Activated CD4-positive, alpha-beta memory T cell treated with anti-CD3 and anti-CD28 coated beads for 36 hours (primary cell): ENCODE measurements around the gene INPP5E. TPM values are rescaled to one million over a fixed set of nuclear protein-coding genes. Genes with fewer than 3 reads are reported as not detected.

Source experiments
- CTCF ChIA-PET: fragments of 350-600 bp; sonication (Branson Sonifier 250); formaldehyde crosslinking; loops from one replicate; lab custom pipeline; 2021; ENCODE audit warnings: antibody characterized with exemption, inconsistent platforms; lab: Charles Lee
- POLR2A ChIA-PET: fragments of 350-600 bp; sonication (Branson Sonifier 250); formaldehyde crosslinking; loops from one replicate; lab custom pipeline; 2021; ENCODE audit warnings: antibody characterized with exemption; lab: Charles Lee
- DNase-seq: peaks from one replicate; pipeline ENCODE4 v3.0.0-alpha.2; 2020
- H3K27ac Mint-ChIP-seq: one replicate; pipeline ENCODE4 v1.8.0; 2021; ENCODE audit warnings: mixed read lengths
- H3K27me3 Mint-ChIP-seq: one replicate; pipeline ENCODE4 v1.8.0; 2021; ENCODE audit warnings: mixed read lengths
- H3K36me3 Mint-ChIP-seq: one replicate; pipeline ENCODE4 v1.8.0; 2021; ENCODE audit warnings: mixed read lengths
- H3K4me1 Mint-ChIP-seq: one replicate; pipeline ENCODE4 v1.8.0; 2021; ENCODE audit warnings: low read depth, mixed read lengths
- H3K4me3 Mint-ChIP-seq: one replicate; pipeline ENCODE4 v1.8.0; 2021; ENCODE audit warnings: mild to moderate bottlenecking, mixed read lengths
- H3K9me3 Mint-ChIP-seq: one replicate; pipeline ENCODE4 v1.8.0; 2021; ENCODE audit warnings: mixed read lengths
- intact Hi-C: fragments of 100-400 bp; cut with micrococcal nuclease; formaldehyde crosslinking; loops from one replicate; pipeline ENCODE4 v1.15.1; 2023
- total RNA-seq, 2 experiments: library from RNA; stranded (reverse); gene quantifications; one replicate each; pipeline ENCODE4 v1.2.3, GENCODE V29; 2021

INPP5E gene
- total RNA-seq, 2 experiments from 2014 or later, result 18.8 to 21.3 TPM

DNA sequence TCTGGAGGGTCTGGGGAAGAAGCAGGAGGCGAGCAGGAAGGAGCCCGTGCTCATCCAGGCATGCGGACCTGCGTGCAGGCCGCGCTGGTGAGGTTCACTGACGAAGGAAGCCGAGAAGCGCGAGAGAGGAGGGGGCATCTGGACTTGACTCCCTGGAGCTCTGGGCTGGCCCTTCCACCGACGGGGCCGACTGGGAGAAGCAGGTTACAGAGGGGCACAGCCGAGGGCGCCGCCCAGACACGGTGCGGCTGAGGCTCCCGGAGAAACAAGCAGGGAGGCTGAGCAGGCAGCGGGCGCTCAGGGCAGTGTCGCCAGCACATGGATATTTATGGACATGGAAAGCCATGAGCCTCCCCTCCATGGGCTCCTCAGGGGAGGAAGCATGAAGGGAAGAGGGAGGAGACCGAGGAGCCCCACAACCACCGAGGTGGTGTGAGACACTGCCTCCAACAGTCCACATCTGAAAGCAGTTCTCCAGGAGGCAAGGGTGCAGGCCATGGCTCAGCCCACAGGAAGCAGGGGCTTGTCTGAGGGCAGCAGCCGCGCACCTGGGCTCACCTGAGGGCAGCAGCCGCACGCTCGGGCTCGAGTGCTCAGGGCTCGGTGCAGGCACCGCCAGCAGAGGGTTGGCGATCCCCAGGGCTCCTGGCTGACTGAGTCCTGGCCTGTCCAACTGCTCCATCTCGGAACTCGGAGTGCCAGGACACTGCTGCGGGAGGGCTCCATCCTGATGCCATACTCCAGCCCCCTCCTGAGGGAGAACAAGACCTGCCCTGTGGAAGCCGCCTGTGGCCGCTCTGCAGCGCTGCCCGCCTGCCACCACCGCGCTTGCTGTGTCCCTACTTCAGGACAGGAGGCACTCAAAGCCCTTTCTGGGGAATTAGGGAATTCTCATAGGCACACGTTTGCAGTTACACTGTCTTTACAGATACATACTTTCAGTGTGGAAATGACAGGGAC lies 15.7 kb upstream of the INPP5E start:
- CTCF ChIA-PET, result no interaction called here
- intact Hi-C loops, result no loop called here

GRCh38 chr9:136454026-136454796 lies 14.6 kb upstream of the INPP5E start:
- CTCF ChIA-PET, result interaction anchor here (1.2 kb wide), 1 partner anchor 34 kb away, joined by 3 read pairs; no protein-coding TSS in a partner anchor
- H3K36me3 Mint-ChIP-seq, result peaks cover 54% of the 10 kb centered on the region

More for the DNA sequence above, 15.7 kb upstream of the INPP5E start:
- H3K36me3 Mint-ChIP-seq, result peaks cover 60% of the 10 kb centered on the region
- no peak for DNase-seq
- no peaks in the 10 kb centered on the region for H3K27me3 Mint-ChIP-seq
- H3K9me3 Mint-ChIP-seq, result no peaks in the 10 kb centered on the region
- H3K4me3 Mint-ChIP-seq, result no peak overlapping the region
- no peaks in the 10 kb centered on the region for H3K4me1 Mint-ChIP-seq
- POLR2A ChIA-PET, result interaction anchor here (0.7 kb wide), 1 partner anchor 42 kb away, joined by 3 read pairs; no protein-coding TSS in a partner anchor
- no peak overlapping the region for H3K27ac Mint-ChIP-seq

DNA sequence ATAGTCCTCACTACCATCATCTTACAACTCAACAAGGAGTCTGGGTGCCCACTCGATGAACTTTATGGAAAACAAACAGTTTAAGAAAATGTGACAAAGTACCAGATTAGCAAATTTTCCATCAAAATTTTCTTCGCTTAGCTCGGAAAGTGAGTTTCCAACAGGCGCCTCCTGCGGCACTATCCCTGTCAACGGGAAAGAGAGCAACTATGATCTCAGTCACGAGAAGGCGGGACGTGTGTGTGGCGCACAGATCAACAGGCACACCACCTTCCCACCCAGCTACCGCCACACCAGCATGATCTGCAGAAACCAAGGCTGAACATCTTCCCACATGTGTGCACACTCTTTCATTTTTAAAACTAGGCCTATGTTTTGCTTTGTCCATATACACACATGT lies 13.7 kb upstream of the INPP5E start:
- Mint-ChIP-seq H3K27ac (no peak overlapping the region), H3K9me3 (no peaks in the 10 kb centered on the region), H3K4me1 (no peaks in the 10 kb centered on the region), H3K4me3 (no peak overlapping the region), H3K27me3 (no peaks in the 10 kb centered on the region), H3K36me3 (peaks cover 50% of the 10 kb centered on the region)
- intact Hi-C loops, result no loop called here
- ChIA-PET CTCF (interaction anchor here (1.2 kb wide), 1 partner anchor 34 kb away, joined by 3 read pairs; no protein-coding TSS in a partner anchor), POLR2A (interaction anchor here (0.7 kb wide), 1 partner anchor 14 kb away, joined by 3 read pairs; no protein-coding TSS in a partner anchor)
- no peak for DNase-seq

More at GRCh38 chr9:136454026-136454796, 14.6 kb upstream of the INPP5E start:
- intact Hi-C loops, result no loop called here
- DNase-seq, result no peak
- no peak overlapping the region for H3K27ac Mint-ChIP-seq
- no peak overlapping the region for H3K4me3 Mint-ChIP-seq
- H3K27me3 Mint-ChIP-seq, result no peaks in the 10 kb centered on the region
- POLR2A ChIA-PET, result interaction anchor here (0.7 kb wide), 1 partner anchor 41 kb away, joined by 3 read pairs; no protein-coding TSS in a partner anchor
- no peaks in the 10 kb centered on the region for H3K4me1 Mint-ChIP-seq
- H3K9me3 Mint-ChIP-seq, result no peaks in the 10 kb centered on the region

- DNase-seq, result no peak
- ChIA-PET POLR2A (no interaction called here), CTCF (no interaction called here)
- H3K36me3 Mint-ChIP-seq, result peaks cover 55% of the 10 kb centered on the region
- H3K27me3 Mint-ChIP-seq, result no peaks in the 10 kb centered on the region
- H3K9me3 Mint-ChIP-seq, result no peaks in the 10 kb centered on the region
- no peaks in the 10 kb centered on the region for H3K4me1 Mint-ChIP-seq
- H3K27ac Mint-ChIP-seq, result no peak overlapping the region
- H3K4me3 Mint-ChIP-seq, result no peak overlapping the region
- intact Hi-C loops, result no loop called here
Observed at GRCh38 chr9:136451221-136451877, 11.7 kb upstream of the INPP5E start.

- Mint-ChIP-seq H3K4me1 (no peaks in the 10 kb centered on the region), H3K4me3 (no peak overlapping the region), H3K9me3 (no peaks in the 10 kb centered on the region), H3K36me3 (peaks cover 44% of the 10 kb centered on the region), H3K27ac (no peak overlapping the region), H3K27me3 (no peaks in the 10 kb centered on the region)
- DNase-seq, result no peak
- ChIA-PET CTCF (no interaction called here), POLR2A (no interaction called here)
- intact Hi-C loops, result no loop called here
Observed at GRCh38 chr9:136448655-136449054, 9.0 kb upstream of the INPP5E start.

- Mint-ChIP-seq H3K4me3 (no peak overlapping the region), H3K27me3 (no peaks in the 10 kb centered on the region), H3K4me1 (no peaks in the 10 kb centered on the region), H3K9me3 (no peaks in the 10 kb centered on the region), H3K27ac (no peak overlapping the region), H3K36me3 (peaks cover 44% of the 10 kb centered on the region)
- no peak for DNase-seq
- intact Hi-C loops, result no loop called here
- POLR2A ChIA-PET, result no interaction called here
- CTCF ChIA-PET, result no interaction called here
Observed at GRCh38 chr9:136447173-136447778, 7.6 kb upstream of the INPP5E start.

GRCh38 chr9:136445799-136446198 lies 6.2 kb upstream of the INPP5E start:
- no peaks in the 10 kb centered on the region for H3K9me3 Mint-ChIP-seq
- no peaks in the 10 kb centered on the region for H3K4me1 Mint-ChIP-seq
- H3K27me3 Mint-ChIP-seq, result no peaks in the 10 kb centered on the region
- ChIA-PET CTCF (interaction anchor here (0.6 kb wide), 2 partner anchors 42 to 642 kb away, joined by 3 read pairs; no protein-coding TSS in a partner anchor), POLR2A (no interaction called here)
- no peak overlapping the region for H3K4me3 Mint-ChIP-seq
- H3K27ac Mint-ChIP-seq, result no peak overlapping the region
- H3K36me3 Mint-ChIP-seq, result peaks cover 37% of the 10 kb centered on the region
- intact Hi-C loops, result no loop called here
- DNase-seq, result no peak

GRCh38 chr9:136444102-136444501 lies 4.5 kb upstream of the INPP5E start:
- DNase-seq, result no peak
- no peaks in the 10 kb centered on the region for H3K4me1 Mint-ChIP-seq
- CTCF ChIA-PET, result no interaction called here

GRCh38 chr9:136443687-136444086 lies 4.0 kb upstream of the INPP5E start:
- DNase-seq, result no peak
- Mint-ChIP-seq H3K4me3 (no peak overlapping the region), H3K9me3 (no peaks in the 10 kb centered on the region), H3K36me3 (peaks cover 34% of the 10 kb centered on the region), H3K27me3 (no peaks in the 10 kb centered on the region), H3K27ac (no peak overlapping the region), H3K4me1 (no peaks in the 10 kb centered on the region)
- CTCF ChIA-PET, result interaction anchor here (0.7 kb wide), 1 partner anchor 41 kb away, joined by 3 read pairs; no protein-coding TSS in a partner anchor
- POLR2A ChIA-PET, result interaction anchor here (0.8 kb wide), 1 partner anchor 32 kb away, joined by 3 read pairs; no protein-coding TSS in a partner anchor
- intact Hi-C loops, result no loop called here

More at GRCh38 chr9:136444102-136444501, 4.5 kb upstream of the INPP5E start:
- Mint-ChIP-seq H3K27me3 (no peaks in the 10 kb centered on the region), H3K4me3 (no peak overlapping the region), H3K36me3 (peaks cover 34% of the 10 kb centered on the region), H3K27ac (no peak overlapping the region), H3K9me3 (no peaks in the 10 kb centered on the region)
- POLR2A ChIA-PET, result interaction anchor here (0.8 kb wide), 1 partner anchor 32 kb away, joined by 3 read pairs; no protein-coding TSS in a partner anchor
- intact Hi-C loops, result no loop called here

GRCh38 chr9:136443087-136443486 lies 3.4 kb upstream of the INPP5E start:
- Mint-ChIP-seq H3K9me3 (no peaks in the 10 kb centered on the region), H3K4me3 (no peak overlapping the region), H3K36me3 (peaks cover 32% of the 10 kb centered on the region), H3K27me3 (no peaks in the 10 kb centered on the region), H3K27ac (no peak overlapping the region), H3K4me1 (peaks cover 3% of the 10 kb centered on the region)
- ChIA-PET CTCF (interaction anchor here (0.7 kb wide), 1 partner anchor 41 kb away, joined by 3 read pairs; no protein-coding TSS in a partner anchor), POLR2A (no interaction called here)
- DNase-seq, result no peak
- intact Hi-C loops, result no loop called here

DNA sequence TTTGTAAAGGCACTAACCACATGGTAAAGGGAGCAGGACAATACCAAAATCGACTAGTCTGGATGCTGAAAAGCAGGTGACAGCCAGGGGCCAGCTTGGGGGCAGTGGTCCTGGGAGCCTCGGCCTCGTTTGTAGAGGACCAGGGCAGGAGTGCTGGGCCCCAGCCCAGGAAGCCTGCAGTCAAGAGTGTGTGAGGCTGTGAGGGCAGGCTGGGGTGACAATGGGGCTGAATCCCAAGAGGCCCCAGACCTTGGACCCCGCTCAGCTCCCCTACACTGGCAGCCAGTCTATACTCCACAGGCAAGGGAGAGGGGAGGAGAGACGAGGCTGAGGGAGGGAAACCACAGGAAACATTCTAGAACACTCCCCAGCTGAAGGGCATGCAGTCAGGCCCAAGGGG lies 2.6 kb upstream of the INPP5E start:
- H3K4me3 Mint-ChIP-seq, result no peak overlapping the region
- no peak for DNase-seq
- no peaks in the 10 kb centered on the region for H3K27me3 Mint-ChIP-seq
- peaks cover 28% of the 10 kb centered on the region for H3K36me3 Mint-ChIP-seq
- peaks cover 10% of the 10 kb centered on the region for H3K4me1 Mint-ChIP-seq
- H3K9me3 Mint-ChIP-seq, result no peaks in the 10 kb centered on the region
- intact Hi-C loops, result no loop called here
- ChIA-PET POLR2A (no interaction called here), CTCF (no interaction called here)
- H3K27ac Mint-ChIP-seq, result no peak overlapping the region
